ENCODE results near the gene HMGN3. TPM values are rescaled to one million over a fixed set of nuclear protein-coding genes. Genes with fewer than 3 reads are reported as not detected.

Gene HMGN3
- total and polyA plus RNA-seq, 2 of the 13 experiments (the other 11 are each of a cell fraction or from before 2014, with no cell fraction given), result 67.9 to 145 TPM

GRCh38 chr6:79158856-79159516 lies 75.5 kb downstream of the HMGN3 start (continued):
- no peak for TF ChIP-seq THAP8 (CRISPR knock-in tag; IDR thresholded peaks at IDR 0.05; ENCODE audit: borderline replicate concordance)
- TF ChIP-seq ZBED4 (CRISPR knock-in tag; IDR thresholded peaks at IDR 0.05; ENCODE audit: borderline replicate concordance), result no peak
- TF ChIP-seq ARID5B (CRISPR knock-in tag; IDR thresholded peaks at IDR 0.05), result peak; percentile 46; the same call in 1 of the 2 replicates
- TF ChIP-seq HDAC1 (CRISPR knock-in tag; IDR thresholded peaks at IDR 0.05), result peak; percentile 40; the same call in 1 of the 2 replicates
- peak; percentile 31; the same call in 1 of the 2 replicates for TF ChIP-seq SOX5 (CRISPR knock-in tag; IDR thresholded peaks at IDR 0.05; ENCODE audit: borderline replicate concordance)
- TF ChIP-seq HNF1A (IDR thresholded peaks at IDR 0.05; ENCODE audit: low read depth), result peak; percentile 72
- TF ChIP-seq HNF1A (CRISPR knock-in tag; IDR thresholded peaks at IDR 0.05; ENCODE audit: borderline replicate concordance), result peak; percentile 75; the same call in 1 of the 2 replicates
- TF ChIP-seq ZNF329 (CRISPR knock-in tag; IDR thresholded peaks at IDR 0.05; ENCODE audit: low read depth), result no peak
- TF ChIP-seq JDP2 (CRISPR knock-in tag; IDR thresholded peaks at IDR 0.05; ENCODE audit: borderline replicate concordance), result no peak
- TF ChIP-seq CEBPG (CRISPR knock-in tag; IDR thresholded peaks at IDR 0.05), result peak; percentile 30
- no peak for TF ChIP-seq ZNF18 (CRISPR knock-in tag; IDR thresholded peaks at IDR 0.05; ENCODE audit: insufficient replicate concordance)
- TF ChIP-seq HHEX (CRISPR knock-in tag; IDR thresholded peaks at IDR 0.05), result peak; percentile 94
- 0 out of 2 replicates have a peak, but pooled peaks have one; percentile 12 for TF ChIP-seq KAT8 (CRISPR knock-in tag; IDR thresholded peaks at IDR 0.05)
- 0 out of 2 replicates have a peak, but pooled peaks have one; percentile 10 for TF ChIP-seq TCF7 (IDR thresholded peaks at IDR 0.05; ENCODE audit: low read depth)

Data from HepG2 (cell line).